NCI-H2171 treated with DMSO at 0.1 percent for 48 hours (cell line): ENCODE results near the gene MDFI.

Experiments used
- DNase-seq: peaks from one replicate; lab custom pipeline; 2025; lab: John Stamatoyannopoulos, UW

The MDFI gene

GRCh38 chr6:41651246-41651961 is 13.1 kb downstream of the MDFI start:
- DNase-seq = no peak

GRCh38 chr6:41651962-41652657 is 13.8 kb downstream of the MDFI start:
- no peak for DNase-seq

- DNase-seq = no peak
Observed at GRCh38 chr6:41652866-41653652, 14.8 kb downstream of the MDFI start.

GRCh38 chr6:41653691-41654090 is 15.4 kb downstream of the MDFI start:
- no peak for DNase-seq

- no peak for DNase-seq
Observed at GRCh38 chr6:41654151-41654697, 16.0 kb downstream of the MDFI start.

GRCh38 chr6:41654698-41655151 is 16.5 kb downstream of the MDFI start:
- no peak for DNase-seq

GRCh38 chr6:41655176-41655575 is 16.9 kb downstream of the MDFI start:
- no peak for DNase-seq

GRCh38 chr6:41655646-41656001 is 17.4 kb downstream of the MDFI start:
- no peak for DNase-seq

GRCh38 chr6:41656002-41656691 is 17.9 kb downstream of the MDFI start:
- DNase-seq = no peak

GRCh38 chr6:41657131-41658094 is 19.1 kb downstream of the MDFI start:
- DNase-seq = no peak

- DNase-seq = no peak
Observed at GRCh38 chr6:41658636-41659035, 20.4 kb downstream of the MDFI start.

- DNase-seq = no peak
Observed at GRCh38 chr6:41659935-41660334, 21.7 kb downstream of the MDFI start.

- DNase-seq = no peak
Observed at GRCh38 chr6:41663568-41663967, 25.3 kb downstream of the MDFI start.

- no peak for DNase-seq
Observed at GRCh38 chr6:41664271-41664670, 26.0 kb downstream of the MDFI start.

- DNase-seq = no peak
Observed at GRCh38 chr6:41667195-41667594, 28.9 kb downstream of the MDFI start.

- DNase-seq = no peak
Observed at GRCh38 chr6:41668968-41669367, 30.7 kb downstream of the MDFI start.

- peak; percentile 71 for DNase-seq
Observed at GRCh38 chr6:41670703-41671360, 32.6 kb downstream of the MDFI start.

GRCh38 chr6:41671376-41671775 is 33.1 kb downstream of the MDFI start:
- peak; percentile 42 for DNase-seq

GRCh38 chr6:41672016-41672415 is 33.7 kb downstream of the MDFI start:
- no peak for DNase-seq
